Fibroblast of gingiva (primary cell): ENCODE measurements around the gene ETV2.
"Not testable (repeated sequence)": the region's sequence is repeated elsewhere in the genome, so short reads cannot be mapped to it uniquely, and the experiment has no call there.

Experiments used
- DNase-seq: peaks from one replicate; pipeline ENCODE4 v3.0.0-alpha.2; 2011; ENCODE audit warnings: low read depth

The ETV2 gene

GRCh38 chr19:35657904-35658700 is 16.6 kb downstream of the ETV2 start:
- DNase-seq, result no peak

- DNase-seq, result no peak
Observed at GRCh38 chr19:35661995-35662340, 20.4 kb downstream of the ETV2 start.

- DNase-seq, result no peak
Observed at GRCh38 chr19:35663981-35664380, 22.4 kb downstream of the ETV2 start.

GRCh38 chr19:35665157-35665556 is 23.6 kb downstream of the ETV2 start:
- DNase-seq, result no peak

- no peak for DNase-seq
Observed at GRCh38 chr19:35665604-35666003, 24.1 kb downstream of the ETV2 start.

GRCh38 chr19:35666251-35666913 is 24.8 kb downstream of the ETV2 start, which contains the start of gene UPK1A:
UPK1A (plus strand) TSS chr19:35666517; CDS start chr19:35666813, 296 bp downstream.
- no peak for DNase-seq

- no peak for DNase-seq
Observed at GRCh38 chr19:35669566-35669965, 28.0 kb downstream of the ETV2 start.

GRCh38 chr19:35669974-35670373 is 28.4 kb downstream of the ETV2 start:
- no peak for DNase-seq

- no peak for DNase-seq
Observed at GRCh38 chr19:35670686-35671085, 29.1 kb downstream of the ETV2 start.

- DNase-seq, result no peak
Observed at GRCh38 chr19:35671818-35672217, 30.3 kb downstream of the ETV2 start.

GRCh38 chr19:35673121-35673804 is 31.7 kb downstream of the ETV2 start:
- DNase-seq, result peak; percentile 29

GRCh38 chr19:35675589-35676140 is 34.1 kb downstream of the ETV2 start:
- no peak for DNase-seq

- DNase-seq, result no peak
Observed at GRCh38 chr19:35689836-35690235, 48.3 kb downstream of the ETV2 start.

- not testable (repeated sequence) for DNase-seq
Observed at GRCh38 chr19:35691106-35691505, 49.6 kb downstream of the ETV2 start.

GRCh38 chr19:35692010-35692409 is 50.5 kb downstream of the ETV2 start:
- no peak for DNase-seq

GRCh38 chr19:35693422-35693821 is 51.9 kb downstream of the ETV2 start:
- no peak for DNase-seq

- DNase-seq, result peak; percentile 73
Observed at GRCh38 chr19:35693835-35694599, 52.5 kb downstream of the ETV2 start.
